ENCODE data around the gene SPATA21.

GRCh38 chr1:16425125-16426025, 11.8 kb downstream of the SPATA21 start:
- TF ChIP-seq CTCF (conservative IDR thresholded peaks at IDR 0.05; ENCODE audit: low read depth in 2 of 2), result no peak
- no peak for TF ChIP-seq EZH2 (IDR thresholded peaks at IDR 0.05; ENCODE audit: low read depth, unreplicated experiment)
- TF ChIP-seq POLR2AphosphoS5 (IDR thresholded peaks at IDR 0.05; ENCODE audit: low read depth), result no peak
- no peak for TF ChIP-seq EZH2phosphoT487 (IDR thresholded peaks at IDR 0.05; ENCODE audit: unreplicated experiment)
- no peak for TF ChIP-seq STAT1 (IDR thresholded peaks at IDR 0.05; ENCODE audit: unreplicated experiment)
- no peak for TF ChIP-seq ETS1 (IDR thresholded peaks at IDR 0.05)
- TF ChIP-seq REST (IDR thresholded peaks at IDR 0.05; ENCODE audit: unreplicated experiment), result no peak
